MM.1S (cell line): ENCODE results near the gene CAPN10.

Source experiments
- DNase-seq: peaks from one replicate; pipeline ENCODE4 v3.0.0-alpha.2; 2015
- H2AFZ ChIP-seq: fragments of 300-600 bp; sonication (generic); 2 replicates; pipeline ENCODE4 v1.6.0; 2016; ENCODE audit warnings: antibody characterized with exemption, low read length
- H3F3A ChIP-seq: fragments of 300-600 bp; sonication (generic); 2 replicates; pipeline ENCODE4 v1.6.1; 2016; ENCODE audit warnings: mild to moderate bottlenecking, antibody characterized with exemption, low read length, moderate library complexity, mixed read lengths; ENCODE audit not compliant: insufficient read depth
- H3K27ac ChIP-seq: fragments of 300-600 bp; sonication (generic); 2 replicates; pipeline ENCODE4 v1.5.1; 2016; ENCODE audit warnings: mild to moderate bottlenecking, low read length
- H3K27me3 ChIP-seq: fragments of 300-600 bp; sonication (generic); replicated peaks from 2 replicates; pipeline ENCODE4 v1.6.0; 2016; ENCODE audit warnings: low read length; ENCODE audit not compliant: insufficient read depth
- H3K36me3 ChIP-seq: fragments of 300-600 bp; sonication (generic); replicated peaks from 2 replicates; pipeline ENCODE4 v1.6.1; 2016; ENCODE audit warnings: mild to moderate bottlenecking, low read length, mixed read lengths; ENCODE audit not compliant: insufficient read depth
- H3K4me1 ChIP-seq: fragments of 300-600 bp; sonication (generic); 2 replicates; pipeline ENCODE4 v1.6.1; 2016; ENCODE audit warnings: low read length, mixed read lengths
- H3K4me2 ChIP-seq: fragments of 300-600 bp; sonication (generic); 2 replicates; pipeline ENCODE4 v1.6.0; 2016; ENCODE audit warnings: low read depth, low read length
- H3K4me3 ChIP-seq: fragments of 300-600 bp; sonication (generic); 2 replicates; pipeline ENCODE4 v1.5.1; 2016; ENCODE audit warnings: low read length, mixed read lengths
- H3K79me2 ChIP-seq: fragments of 300-600 bp; sonication (generic); 2 replicates; pipeline ENCODE4 v1.6.1; 2016; ENCODE audit warnings: mixed run types, low read length, mixed read lengths
- H3K9ac ChIP-seq: fragments of 300-600 bp; sonication (generic); 2 replicates; pipeline ENCODE4 v1.6.1; 2016; ENCODE audit warnings: low read length, mixed read lengths
- H3K9me2 ChIP-seq: fragments of 300-600 bp; sonication (generic); replicated peaks from 2 replicates; pipeline ENCODE4 v1.6.1; 2016; ENCODE audit warnings: mild to moderate bottlenecking, low read length, mixed read lengths; ENCODE audit not compliant: insufficient read depth
- H3K9me3 ChIP-seq: fragments of 300-600 bp; sonication (generic); replicated peaks from 2 replicates; pipeline ENCODE4 v1.6.1; 2016; ENCODE audit warnings: mild to moderate bottlenecking, low read length, mixed read lengths; ENCODE audit not compliant: insufficient read depth
- H4K20me1 ChIP-seq: fragments of 300-600 bp; sonication (generic); 2 replicates; pipeline ENCODE4 v1.6.1; 2016; ENCODE audit warnings: mild to moderate bottlenecking, low read length, moderate library complexity, mixed read lengths; ENCODE audit not compliant: insufficient read depth
- EZH2 ChIP-seq: fragments of 300-600 bp; sonication (generic); optimal IDR thresholded peaks from 2 replicates; pipeline ENCODE3; 2017; ENCODE audit warnings: low read depth, mild to moderate bottlenecking, antibody characterized with exemption, low read length, mixed read lengths
- EZH2phosphoT487 ChIP-seq: fragments of 300-600 bp; sonication (generic); IDR thresholded peaks from 2 replicates; pipeline ENCODE4 v1.6.1; 2018; ENCODE audit warnings: antibody characterized with exemption, low read length
- TF ChIP-seq, protein P1 (sequence below): fragments of 300-600 bp; sonication (generic); IDR thresholded peaks from 2 replicates; pipeline ENCODE4 v1.5.1; 2016; ENCODE audit warnings: antibody characterized with exemption, low read length, mixed read lengths

The CAPN10 gene

DNA sequence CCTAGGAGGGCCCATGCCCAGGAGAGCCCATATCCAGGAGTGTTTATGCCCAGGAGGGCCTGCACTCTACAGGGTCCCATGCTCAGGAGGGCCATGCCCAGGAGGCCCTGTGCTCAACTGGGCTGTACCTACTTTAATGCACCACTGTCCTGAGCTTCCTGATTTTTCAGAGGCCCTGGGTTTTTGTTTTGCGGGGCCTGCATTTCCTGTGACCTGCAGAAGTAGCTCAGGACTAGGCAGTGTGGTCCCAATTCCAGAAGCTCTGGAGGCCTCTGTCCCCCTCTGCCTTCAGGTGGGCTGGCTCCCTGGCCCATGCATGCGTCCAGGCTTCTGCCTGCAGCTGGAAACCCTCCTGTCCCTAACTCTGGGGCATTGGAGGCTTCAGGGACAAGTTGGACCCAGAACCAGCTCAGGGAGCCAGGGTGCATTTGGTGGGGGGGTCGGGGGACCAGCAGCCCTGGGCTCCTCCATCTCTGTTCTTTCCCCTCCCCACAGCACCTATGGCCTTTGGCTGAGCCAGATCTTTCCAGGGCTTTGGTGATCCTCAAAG is 49.5 kb downstream of the CAPN10 start:
- no peaks in the 10 kb centered on the region for H3K9me3 ChIP-seq
- H3K4me1 ChIP-seq = no peaks in the 10 kb centered on the region
- H3K4me3 ChIP-seq = no peak overlapping the region
- no peaks in the 10 kb centered on the region for H3K36me3 ChIP-seq
- H4K20me1 ChIP-seq = no peaks in the 10 kb centered on the region
- TF ChIP-seq, protein P1, sequence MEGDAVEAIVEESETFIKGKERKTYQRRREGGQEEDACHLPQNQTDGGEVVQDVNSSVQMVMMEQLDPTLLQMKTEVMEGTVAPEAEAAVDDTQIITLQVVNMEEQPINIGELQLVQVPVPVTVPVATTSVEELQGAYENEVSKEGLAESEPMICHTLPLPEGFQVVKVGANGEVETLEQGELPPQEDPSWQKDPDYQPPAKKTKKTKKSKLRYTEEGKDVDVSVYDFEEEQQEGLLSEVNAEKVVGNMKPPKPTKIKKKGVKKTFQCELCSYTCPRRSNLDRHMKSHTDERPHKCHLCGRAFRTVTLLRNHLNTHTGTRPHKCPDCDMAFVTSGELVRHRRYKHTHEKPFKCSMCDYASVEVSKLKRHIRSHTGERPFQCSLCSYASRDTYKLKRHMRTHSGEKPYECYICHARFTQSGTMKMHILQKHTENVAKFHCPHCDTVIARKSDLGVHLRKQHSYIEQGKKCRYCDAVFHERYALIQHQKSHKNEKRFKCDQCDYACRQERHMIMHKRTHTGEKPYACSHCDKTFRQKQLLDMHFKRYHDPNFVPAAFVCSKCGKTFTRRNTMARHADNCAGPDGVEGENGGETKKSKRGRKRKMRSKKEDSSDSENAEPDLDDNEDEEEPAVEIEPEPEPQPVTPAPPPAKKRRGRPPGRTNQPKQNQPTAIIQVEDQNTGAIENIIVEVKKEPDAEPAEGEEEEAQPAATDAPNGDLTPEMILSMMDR = no peak
- no peak for TF ChIP-seq EZH2phosphoT487
- no peak for TF ChIP-seq EZH2
- no peak for DNase-seq
- no peaks in the 10 kb centered on the region for H3K79me2 ChIP-seq
- H3K4me2 ChIP-seq = no peak overlapping the region
- H3K27me3 ChIP-seq = peaks cover 9% of the 10 kb centered on the region
- no peak overlapping the region for H2AFZ ChIP-seq
- H3K27ac ChIP-seq = no peak overlapping the region
- H3K9ac ChIP-seq = no peak overlapping the region
- no peaks in the 10 kb centered on the region for H3F3A ChIP-seq
- H3K9me2 ChIP-seq = no peaks in the 10 kb centered on the region

DNA sequence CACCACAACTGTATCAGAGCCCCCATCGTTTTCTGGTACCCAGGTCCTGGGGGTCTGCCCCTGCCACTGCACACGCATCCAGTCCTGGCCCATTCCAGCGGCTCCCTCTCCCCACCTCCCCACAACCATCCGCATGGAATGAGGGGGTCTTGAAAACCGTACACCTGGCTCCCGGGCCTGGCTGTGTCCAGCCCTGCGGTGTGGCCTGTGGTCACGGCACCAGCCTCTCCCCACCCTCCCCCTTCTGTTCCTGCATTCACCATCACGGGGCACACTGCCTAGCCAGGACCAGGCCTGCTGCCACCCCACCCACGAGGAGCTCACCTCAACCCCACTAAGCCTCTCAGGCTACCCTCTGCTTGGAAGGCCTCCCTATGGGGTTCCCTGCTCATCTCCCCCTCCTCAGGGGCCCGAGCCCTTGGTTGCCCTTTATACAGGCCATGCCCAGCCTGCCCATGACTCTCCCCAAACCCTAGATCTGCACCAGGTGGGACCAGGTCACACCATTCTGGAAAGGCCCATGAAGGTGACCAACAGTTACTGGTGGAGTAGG is 50.1 kb downstream of the CAPN10 start:
- Histone ChIP-seq H3K27me3 (peaks cover 9% of the 10 kb centered on the region), H4K20me1 (no peaks in the 10 kb centered on the region), H3K9me2 (no peaks in the 10 kb centered on the region), H3K9ac (no peak overlapping the region), H3K4me2 (no peak overlapping the region), H2AFZ (no peak overlapping the region), H3K4me1 (no peaks in the 10 kb centered on the region), H3K4me3 (no peak overlapping the region), H3K27ac (no peak overlapping the region), H3K79me2 (no peaks in the 10 kb centered on the region), H3F3A (no peaks in the 10 kb centered on the region), H3K9me3 (no peaks in the 10 kb centered on the region), H3K36me3 (no peaks in the 10 kb centered on the region)
- TF ChIP-seq EZH2 = no peak
- no peak for TF ChIP-seq EZH2phosphoT487
- TF ChIP-seq, protein P1 = no peak
- no peak for DNase-seq

DNA sequence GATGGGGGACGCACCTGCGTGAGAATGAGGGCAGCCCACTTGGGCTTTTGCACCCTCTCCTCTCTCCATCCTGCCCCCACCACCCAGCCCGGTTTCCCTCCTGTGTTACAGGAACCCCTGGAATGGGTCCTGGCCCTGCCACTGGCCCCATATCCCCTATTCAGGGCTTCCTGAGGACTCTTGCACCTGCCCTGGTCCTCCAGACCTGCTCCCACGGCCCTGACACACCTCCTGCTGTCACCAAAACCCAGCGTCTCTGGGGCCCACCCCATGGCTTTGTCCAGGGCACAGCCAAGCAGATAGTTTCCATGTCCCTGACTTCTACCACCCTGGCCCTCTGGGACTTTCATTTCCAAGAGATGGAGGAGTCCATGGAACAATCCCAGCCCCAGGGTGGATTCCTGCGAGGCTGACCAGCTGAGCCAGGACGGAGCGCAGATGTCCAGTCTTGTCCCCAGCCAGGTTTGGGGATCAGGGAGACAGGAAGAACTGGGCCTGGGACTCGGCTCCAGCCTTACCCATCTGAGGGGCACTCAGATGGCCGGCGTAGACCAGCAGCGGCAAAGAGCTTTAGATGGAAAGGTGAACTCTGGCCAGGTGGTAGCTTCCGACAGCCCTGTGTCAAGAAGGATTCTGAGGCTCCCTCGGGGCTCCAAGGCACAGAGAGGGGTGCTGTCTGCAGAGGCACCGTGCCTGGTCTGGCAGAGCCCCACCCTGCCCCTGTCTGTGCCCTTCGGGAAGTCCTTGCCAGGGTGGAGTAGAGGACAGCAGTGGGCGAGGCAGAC is 50.8 kb downstream of the CAPN10 start:
- Histone ChIP-seq H3K4me1 (no peaks in the 10 kb centered on the region), H3K27me3 (peaks cover 9% of the 10 kb centered on the region), H3K4me3 (no peak overlapping the region), H4K20me1 (no peaks in the 10 kb centered on the region), H3K9ac (no peak overlapping the region), H3K27ac (no peak overlapping the region), H3K4me2 (no peak overlapping the region), H3K9me3 (no peaks in the 10 kb centered on the region), H3K79me2 (no peaks in the 10 kb centered on the region), H3K36me3 (no peaks in the 10 kb centered on the region), H3F3A (no peaks in the 10 kb centered on the region), H3K9me2 (no peaks in the 10 kb centered on the region), H2AFZ (no peak overlapping the region)
- no peak for TF ChIP-seq EZH2phosphoT487
- no peak for TF ChIP-seq EZH2
- TF ChIP-seq, protein P1 = no peak
- no peak for DNase-seq
